ENCODE results near the gene NRCAM.
A peak's percentile ranks its signal among the peaks of the same experiment; 100 is the strongest.
"Not testable (repeated sequence)": the region's sequence is repeated elsewhere in the genome, so short reads cannot be mapped to it uniquely, and the experiment has no call there.

NRCAM gene

DNA sequence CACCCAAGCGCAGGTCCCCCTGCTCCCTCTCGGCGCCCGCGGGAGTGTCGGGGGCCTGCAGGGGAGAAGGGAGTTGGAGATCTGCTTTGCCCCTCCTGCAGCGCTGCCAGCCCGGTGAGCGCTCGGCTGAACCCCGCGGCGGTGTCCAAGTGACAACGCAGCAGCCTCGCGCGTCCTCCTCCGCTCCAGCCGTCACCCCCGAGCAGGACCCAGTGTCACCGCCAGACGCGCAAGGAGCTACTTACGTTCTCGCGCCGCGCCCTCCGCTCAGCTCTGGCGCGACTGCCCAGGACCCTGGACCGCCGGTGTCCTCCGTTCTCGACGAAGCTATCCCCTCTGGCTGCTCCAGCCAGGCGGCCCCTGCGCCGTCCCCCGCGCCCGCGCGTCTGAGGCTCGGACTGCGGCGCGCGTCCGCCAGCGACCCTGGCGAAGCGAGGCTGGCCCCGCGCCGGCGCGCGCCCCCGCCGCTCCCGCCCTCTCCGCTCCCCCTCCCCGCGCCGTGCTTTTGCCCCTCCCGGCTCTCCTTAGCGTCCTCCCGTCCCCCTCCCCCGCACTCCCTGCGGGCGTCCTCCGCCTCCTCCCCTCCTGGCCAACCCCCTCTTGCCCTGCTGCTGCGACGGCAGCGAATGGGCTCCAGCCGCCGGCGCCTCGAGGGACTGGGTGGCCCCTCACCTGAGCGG is at the start of gene NRCAM:
NRCAM (minus strand) TSS at position 439 of the 680 bp plus-strand sequence. CDS start 216,372 bp downstream, outside the sequence.
- peak; percentile 15 for DNase-seq

DNA sequence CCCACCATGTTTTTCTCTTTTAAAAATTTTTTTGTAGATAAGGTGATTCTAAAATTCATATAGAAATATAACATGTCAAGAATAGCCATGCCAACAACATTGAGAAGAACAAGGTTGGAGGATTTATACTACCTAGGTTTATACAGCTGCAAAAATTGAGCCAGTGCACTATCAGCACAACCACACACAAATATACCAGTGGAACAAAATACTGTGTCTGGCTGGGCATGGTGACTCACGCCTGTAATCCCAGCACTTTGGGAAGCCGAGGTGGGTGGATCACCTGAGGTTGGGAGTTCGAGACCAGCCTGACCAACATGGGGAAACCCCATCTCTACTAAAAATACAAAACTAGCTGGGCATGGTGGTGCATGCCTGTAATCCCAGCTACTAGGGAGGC is 48.3 kb upstream of the NRCAM start:
- not testable (repeated sequence) for DNase-seq

DNA sequence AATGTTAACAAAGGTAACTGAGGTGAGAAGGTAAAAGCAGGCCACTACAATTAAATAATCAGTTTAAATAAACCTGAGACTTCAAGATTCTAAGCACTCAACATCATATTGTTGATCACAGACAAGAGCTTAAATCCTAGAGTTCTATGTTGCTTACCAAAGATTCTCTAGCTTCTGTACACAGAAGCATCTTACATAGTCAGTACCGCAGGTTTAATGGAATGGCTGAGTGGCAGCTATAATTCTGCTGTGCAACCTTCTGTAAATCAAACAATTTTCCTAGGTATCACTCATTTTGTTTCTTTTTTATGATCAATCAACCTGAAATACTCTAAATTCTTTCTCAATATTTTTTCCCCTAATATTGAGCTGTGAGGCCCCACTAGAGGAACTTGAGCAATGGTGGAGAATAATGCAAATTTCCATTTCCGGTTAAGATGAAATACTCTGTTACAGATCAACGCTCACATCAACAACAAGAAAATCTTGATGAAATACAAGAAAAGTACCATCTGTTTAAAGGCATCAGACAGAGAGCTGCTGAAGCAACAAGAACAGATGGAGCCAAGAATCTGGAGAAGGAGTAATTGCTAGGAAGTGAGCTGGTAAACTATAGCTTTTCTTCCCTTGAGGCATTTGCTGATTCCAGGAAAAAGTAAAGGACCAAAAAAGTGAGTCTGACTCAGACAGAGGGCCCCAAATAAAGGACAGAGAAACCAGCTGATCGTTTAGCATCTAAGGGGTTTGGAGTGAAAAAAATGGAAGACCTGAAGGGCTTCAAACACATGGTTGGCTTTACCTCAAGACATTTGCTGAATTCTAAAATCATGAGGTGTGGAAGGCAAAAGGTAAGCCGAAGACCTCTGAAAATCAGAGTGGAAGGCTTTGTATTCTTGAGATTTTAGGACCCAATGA is 47.1 kb upstream of the NRCAM start:
- DNase-seq, result no peak

DNA sequence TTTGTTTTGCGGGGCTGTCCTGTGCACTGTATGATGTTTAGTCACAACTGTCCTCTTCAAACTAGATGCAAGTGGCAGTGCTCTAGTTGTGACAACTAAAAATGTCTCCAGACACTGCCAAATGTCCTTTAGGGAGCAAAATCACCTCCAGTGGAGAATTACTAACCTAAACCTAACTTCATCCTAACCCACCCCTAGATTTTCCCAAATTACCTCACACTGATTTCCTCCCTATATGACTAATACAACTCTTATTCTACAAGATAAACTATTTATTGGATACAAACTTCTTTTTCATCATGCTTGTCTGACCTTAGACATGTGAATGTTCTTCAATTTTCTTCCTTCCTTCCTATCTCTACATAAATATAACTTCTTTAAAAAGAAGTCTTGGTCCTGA is 43.3 kb upstream of the NRCAM start:
- DNase-seq, result no peak

DNA sequence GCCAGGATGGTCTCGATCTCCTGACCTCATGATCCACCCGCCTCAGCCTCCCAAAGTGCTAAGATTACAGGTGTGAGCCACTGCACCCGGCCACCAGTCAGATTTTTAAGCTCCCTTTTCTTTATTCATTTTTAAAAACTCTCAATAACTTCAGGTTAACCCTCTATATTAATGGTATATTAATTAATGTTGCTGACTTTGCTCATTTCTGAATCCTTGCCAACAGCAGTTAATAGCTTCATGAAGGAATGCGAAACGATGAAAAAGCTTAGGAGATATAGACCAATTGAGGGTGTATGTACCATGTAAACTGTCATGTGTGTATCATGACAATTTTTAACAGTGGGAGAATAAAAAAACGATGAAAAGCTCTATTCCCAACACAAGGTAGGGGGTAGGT is 42.2 kb upstream of the NRCAM start:
- no peak for DNase-seq

DNA sequence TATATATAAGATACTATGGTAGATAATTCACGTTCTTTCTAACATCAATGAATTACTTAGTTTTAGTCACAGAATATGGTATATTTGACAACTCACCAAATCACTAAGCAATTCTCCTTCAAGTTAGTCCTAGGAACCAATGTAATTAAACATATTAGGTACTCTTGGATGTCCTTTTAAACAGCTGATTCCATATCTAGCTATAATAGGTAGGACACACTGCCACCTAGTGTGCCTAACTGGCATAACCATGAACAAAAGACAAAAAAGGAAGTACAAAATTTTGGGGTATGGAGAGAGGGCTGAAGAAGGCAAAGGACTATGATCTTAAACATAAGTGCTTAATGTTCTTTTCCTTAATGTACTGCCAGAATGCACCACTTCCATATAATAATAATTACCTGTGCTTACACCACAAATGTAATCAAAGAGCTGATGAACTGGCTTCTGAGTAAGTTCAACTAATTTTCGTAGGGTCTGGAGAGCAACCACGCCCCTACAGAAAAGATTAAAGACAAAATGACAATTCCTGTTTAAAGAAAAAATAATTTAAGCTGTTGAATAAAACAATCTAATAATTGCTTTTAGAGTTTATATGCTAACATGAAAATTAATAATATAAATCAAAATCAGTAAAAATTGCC is 41.0 kb upstream of the NRCAM start:
- peak; percentile 44 for DNase-seq

DNA sequence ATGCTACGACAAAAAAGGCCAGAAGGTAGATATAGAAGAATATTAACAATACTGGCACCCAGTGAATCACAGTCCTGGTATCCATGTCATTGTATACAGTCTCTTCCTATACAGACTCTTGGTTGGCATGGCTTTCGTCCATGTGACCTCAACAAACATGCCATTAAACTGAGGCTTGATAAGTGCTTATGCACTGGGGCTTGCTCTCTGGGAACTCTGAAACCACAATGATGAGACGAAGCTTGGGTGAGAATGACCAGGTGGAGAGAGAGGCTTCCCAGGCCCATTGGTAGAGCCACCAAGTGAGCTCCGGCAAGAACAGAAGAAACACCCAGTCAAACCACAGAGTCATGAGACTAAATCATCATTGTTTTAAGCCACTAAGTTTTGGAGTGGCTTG is 36.5 kb upstream of the NRCAM start:
- DNase-seq, result no peak

DNA sequence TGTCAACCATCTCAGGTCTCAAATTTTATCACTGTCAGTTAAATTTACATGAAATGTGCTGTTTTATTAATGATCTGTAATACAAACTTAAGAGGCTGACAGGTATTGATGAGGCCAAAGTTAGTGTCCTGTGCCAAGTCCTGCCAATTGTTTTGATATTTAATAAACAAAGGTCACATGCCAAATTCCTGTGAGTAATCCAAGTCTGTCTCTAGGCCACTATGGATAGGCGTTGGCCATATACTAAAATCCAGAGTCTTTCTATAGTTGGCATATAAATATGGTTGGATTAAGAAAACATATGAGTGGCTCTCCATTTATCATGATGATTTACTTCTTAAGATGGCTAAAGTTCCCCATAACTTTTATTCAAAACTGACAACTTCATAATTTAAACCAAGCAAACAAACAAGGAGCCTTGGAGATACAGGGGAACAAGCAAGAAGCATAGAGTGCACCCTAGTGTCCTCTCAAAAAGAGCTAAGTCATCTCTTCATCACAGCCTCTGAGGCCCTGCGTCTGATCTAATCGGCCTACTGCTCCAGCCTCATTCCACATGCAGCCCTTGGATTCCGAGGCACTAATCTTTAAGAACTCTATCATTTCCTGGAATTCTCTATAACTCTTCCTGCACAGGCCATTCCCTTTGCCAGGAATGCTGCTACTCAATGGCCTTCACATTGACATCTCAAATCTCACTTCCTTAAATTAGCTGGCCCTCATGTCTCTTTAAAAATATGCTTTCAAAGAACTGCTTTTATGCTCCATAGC is 32.7 kb upstream of the NRCAM start:
- no peak for DNase-seq

DNA sequence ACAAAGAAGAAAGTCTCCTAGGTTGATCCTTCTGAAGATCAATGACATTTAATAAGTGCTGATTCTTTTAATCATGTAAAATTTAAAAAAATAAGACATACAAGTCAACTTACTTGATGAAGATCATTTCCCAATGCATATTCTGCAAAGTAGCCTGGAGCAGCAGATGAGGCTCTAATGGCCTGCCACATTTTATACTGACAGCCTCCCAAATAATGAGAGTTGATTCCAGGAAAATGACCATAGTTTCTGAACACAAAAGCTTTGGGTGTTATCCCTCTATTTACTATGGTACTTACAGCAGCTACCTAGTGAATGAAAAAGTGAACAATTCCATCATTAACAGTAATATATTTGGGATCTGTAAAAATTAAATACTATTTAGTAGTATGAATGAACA is 31.4 kb upstream of the NRCAM start:
- DNase-seq, result no peak

DNA sequence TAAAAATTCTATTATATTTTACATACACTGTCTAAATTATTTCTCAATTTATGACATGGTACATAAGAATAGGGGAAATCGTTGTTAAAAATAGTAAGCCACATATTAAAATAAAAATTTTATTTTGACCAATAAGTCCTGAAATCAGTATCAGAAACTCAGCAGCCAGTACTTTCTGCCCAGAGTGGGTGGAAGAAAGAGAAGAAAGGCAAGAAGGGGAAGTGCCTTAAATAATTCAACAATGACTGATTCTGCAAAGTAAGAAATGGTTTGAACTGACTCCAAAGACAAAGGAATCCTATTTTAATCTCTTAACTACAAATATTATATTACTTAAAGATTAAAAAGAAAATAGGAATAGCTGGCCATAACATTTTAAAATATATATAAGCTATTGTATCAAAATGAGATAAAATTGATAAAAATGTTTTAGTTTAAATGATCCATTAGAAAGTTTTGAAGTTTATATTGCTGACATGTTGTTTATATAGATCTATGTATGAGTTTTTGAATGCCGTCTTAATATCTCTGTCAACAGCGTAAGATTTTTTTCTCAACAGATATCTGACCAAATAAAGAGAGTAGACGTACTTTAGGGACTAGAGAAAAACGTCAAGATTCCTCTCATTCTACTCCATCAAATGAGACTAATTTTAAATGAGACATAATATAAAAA is 30.2 kb upstream of the NRCAM start:
- DNase-seq, result no peak

DNA sequence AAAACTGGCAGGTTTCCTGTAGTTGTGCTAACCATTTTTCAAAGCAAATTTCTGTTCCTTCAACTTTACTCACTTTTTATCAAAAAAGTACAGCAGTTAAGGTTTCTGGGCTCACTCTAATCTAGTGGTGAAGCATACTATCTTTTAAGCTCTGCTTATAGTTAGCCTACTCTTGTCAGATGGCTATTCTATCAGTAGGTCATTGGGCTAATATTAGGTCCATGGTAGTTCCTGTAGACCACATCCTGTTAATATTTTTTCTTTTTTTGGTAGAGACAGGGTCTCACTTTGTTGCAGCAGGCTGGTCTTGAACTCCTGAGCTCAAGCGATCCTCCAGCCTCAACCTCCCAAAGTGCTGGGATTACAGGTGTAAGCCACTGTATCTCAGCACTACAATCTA is 27.9 kb upstream of the NRCAM start:
- no peak for DNase-seq

DNA sequence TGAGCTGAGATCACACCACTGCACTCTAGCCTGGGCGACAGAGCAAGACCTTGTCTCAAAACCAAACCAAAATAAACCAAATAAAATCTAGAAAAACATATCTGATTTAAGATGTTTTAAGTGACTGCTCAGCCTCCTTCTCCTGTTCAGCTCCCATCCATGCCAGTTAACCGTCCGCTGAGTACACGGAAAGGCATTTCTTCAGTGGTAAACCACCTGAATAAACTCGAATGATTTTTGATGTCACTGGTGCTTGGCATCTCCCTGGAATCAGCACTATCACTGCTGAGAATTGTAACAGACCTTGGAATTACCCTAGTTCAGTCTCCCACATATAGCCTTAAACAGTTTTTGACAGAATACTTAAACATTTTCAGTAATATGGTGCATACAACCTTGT is 24.1 kb upstream of the NRCAM start:
- DNase-seq, result no peak

DNA sequence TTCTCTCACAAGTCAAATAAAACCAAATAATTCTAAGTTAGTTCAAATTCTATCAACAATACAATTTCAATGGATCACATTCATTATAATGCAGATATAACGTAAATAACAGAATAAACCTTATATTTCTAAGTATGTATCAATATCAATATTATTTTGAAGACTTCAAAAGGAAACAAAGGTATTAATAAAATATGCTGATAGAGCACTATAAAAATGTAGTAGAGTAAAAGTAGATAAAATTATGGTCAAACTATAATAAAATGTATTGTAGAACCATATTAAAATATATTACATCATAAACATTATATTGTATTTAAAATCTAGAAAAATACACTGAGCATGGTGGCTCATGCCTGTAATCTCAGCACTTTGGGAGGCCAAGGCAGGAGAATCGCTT is 23.5 kb upstream of the NRCAM start:
- DNase-seq, result no peak

DNA sequence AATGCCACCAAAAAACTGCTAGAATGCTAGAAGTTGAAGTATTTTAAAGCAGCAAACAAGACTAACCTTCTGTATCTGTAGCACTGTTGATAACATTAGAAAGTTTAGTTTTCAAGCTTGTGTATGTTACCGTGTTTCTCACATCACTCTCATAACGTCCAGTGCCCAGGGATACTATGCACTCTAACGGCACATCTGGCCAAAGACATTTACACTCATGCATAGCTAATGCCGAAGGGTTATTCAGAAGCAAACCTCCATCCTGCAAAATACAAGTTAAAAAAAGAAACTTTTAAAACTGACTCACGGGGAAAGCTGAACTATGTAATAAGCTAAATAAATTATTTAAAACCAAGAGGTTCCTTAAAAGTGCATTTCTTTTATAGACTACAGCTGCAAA is 22.9 kb upstream of the NRCAM start:
- DNase-seq, result no peak

DNA sequence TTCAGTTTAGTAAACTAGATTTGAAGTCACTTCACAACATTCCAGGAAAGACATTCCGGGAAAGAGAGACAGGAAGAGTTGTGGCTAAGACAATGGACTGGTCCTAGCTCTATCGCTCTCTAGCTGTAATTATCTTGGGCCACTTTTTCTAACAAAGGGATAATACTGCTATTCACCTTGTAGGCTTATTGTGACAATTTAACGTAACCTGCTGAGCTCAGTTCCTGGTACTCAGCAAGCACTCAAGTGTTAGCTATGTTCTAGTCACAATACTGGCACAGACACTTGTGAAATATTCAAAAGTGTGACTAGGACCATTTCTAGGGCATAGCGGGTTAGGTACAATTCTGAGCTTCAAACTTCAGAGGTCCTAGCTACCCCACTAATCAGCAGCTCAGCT is 12.0 kb upstream of the NRCAM start:
- DNase-seq, result no peak

DNA sequence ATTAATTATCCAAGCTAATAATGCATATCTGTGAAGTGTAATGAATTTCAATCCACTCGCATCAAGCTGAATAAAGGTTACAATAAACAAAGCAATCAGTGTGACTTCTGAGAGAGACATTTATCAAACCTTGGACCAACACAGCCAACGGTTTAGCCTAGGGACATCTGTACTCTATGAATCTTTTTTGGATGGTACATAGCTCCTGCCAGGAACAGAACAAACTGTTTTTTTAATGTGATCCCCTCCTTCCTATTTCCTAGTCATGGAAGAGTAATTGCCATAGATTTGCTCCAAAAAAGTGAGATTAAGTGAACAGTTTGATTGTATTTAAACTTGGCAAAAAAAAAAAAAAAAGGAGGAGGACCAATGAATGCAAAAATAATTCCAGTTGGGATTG is 11.2 kb upstream of the NRCAM start:
- DNase-seq, result no peak

DNA sequence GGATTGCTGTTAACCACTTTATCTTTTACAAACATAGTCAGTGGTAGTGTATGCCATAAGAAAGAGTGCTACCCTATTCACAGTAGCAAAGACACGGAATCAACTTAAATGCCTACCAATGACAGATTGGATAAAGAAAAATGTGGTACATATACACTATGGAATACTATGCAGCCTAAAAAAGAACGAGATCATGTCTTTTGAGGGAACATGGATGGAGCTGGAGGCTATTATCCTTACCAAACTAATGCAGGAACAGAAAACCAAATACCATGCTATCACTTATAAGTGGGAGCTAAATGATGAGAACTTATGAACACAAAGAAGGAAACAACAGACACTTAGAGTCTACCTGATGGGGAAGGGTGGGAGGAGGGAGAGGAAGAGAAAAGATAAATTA is 10.1 kb upstream of the NRCAM start:
- not testable (repeated sequence) for DNase-seq

DNA sequence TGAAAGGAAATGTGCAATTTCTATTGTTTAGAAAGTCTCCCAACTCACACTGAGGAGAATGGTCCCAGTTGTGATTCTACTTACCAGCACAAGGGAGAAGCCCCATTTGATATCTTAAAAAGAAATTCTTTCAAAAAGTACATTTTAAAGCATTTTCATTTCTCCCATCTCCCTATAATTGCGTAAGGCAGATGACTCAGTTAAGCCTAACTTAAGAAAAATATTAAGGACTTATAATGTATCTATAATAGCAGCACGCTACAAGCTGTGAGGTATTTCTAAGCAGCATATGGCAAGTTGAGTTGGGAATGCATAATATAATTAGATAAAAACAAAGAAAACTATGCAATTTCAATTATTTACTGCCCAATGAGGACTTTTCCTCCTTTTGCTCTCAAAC is 8.5 kb upstream of the NRCAM start:
- DNase-seq, result no peak

DNA sequence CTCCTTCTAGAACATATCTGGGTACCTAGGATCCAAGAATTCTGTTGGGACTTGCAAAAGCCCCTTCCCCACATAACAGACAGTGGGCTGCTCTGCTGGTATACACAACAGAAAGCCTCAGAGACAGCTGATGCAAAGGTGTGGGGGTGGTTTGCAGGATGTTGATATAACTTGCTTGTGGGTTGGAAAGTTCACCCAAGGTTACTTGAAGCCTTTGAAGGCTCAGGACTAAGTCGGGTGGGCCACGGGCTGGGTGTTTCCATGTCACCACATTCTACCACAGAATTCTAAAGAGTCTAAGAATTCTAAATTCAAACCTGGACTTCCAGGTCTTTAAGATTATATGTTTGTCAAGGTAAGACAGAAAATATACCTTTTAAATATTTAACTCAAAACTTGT is 7.4 kb upstream of the NRCAM start:
- peak; percentile 15 for DNase-seq

DNA sequence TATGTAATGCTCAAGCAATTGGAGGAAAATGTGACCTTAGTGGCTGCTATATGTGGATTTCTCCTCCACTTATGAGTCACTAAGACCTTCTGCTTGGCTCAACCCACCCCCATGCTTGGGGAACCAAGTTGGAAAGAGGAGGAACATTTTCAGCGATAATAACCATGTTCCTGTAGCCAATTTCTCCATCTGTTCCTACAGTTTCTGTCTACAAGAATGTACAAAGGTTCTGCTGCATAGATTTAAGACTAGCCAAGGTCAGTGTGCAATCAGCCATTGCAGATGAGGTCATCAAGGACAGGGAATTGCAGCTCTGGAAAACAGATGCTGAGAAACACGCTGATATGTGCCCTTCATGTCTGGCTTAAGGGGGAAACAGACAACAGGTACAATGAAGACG is 5.6 kb upstream of the NRCAM start:
- DNase-seq, result no peak

DNA sequence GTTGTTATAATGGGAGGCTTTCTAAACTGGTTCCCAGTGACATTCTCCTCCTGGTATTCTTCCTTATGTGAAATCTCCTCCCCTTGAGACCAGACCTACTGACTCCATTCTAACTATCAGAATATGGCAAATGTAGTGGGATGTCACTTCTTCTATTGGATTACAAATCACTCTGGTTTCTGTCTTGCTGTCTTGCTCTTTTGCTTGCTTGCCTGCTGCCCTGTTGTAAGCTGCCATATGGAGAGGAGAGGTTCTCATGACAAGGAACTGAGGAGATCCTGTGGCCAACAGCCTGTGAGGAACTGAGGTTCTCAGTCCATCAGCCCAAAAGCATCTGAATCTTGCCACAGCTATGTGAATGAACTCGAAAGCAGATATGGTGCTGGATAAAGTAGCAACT is 4.7 kb upstream of the NRCAM start:
- DNase-seq, result no peak

DNA sequence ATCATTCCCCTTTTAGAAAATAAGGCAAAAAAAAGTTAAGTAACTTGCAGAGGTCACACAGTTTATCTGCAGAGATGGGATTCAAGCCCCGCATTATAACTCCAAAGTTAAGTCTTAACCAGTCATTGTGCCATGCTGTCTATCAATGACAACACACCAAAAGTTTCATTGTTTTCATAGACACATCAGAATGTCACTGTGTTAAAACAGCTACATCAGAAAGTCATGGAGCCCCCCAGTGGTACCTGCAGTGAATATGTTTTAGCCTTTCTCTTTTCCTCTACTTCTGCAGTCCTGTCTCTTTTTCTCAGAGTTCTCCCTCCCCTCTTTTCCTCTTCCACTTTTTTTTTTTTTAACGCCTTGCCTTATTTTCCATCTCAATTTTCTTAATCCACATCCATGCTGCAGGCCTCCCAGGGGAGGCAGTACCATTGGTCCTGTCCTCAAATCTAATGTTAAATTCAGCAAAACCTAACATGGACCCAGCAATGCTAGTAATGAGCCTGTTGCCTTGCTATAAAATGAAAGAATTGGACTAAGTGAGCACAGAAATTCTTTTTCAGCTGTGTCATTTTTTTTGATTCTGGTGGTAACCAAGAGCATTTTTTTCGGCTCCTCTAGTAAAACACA is 3.8 kb upstream of the NRCAM start:
- peak; percentile 8 for DNase-seq
